SK-N-SH treated with all-trans-retinoic acid at 6 μM for 48 hours (cell line): Measurements from ENCODE around the gene CEMIP.

Experiments
- ATAC-seq: fragments of 200-7000 bp; cut with Tn5 transposase; 3 replicates; pipeline ENCODE4 v1.9.1; 2020; ENCODE audit warnings: mild to moderate bottlenecking, moderate library complexity
- ARNTL ChIP-seq: fragments of 450-650 bp; formaldehyde crosslinking; IDR thresholded peaks from 2 replicates; pipeline ENCODE4 v1.5.0; 2020; ENCODE audit warnings: low read depth, mild to moderate bottlenecking, moderate library complexity, borderline replicate concordance
- BACH2 ChIP-seq: fragments of 250-450 bp; sonication (Bioruptor Pico); IDR thresholded peaks from 2 replicates; pipeline ENCODE4 v1.9.0; 2021; ENCODE audit warnings: mild to moderate bottlenecking, borderline replicate concordance
- CSDC2 ChIP-seq: fragments of 250-450 bp; sonication (Bioruptor Pico); IDR thresholded peaks from 2 replicates; pipeline ENCODE4 v1.5.0; 2020; ENCODE audit warnings: mild to moderate bottlenecking, moderate library complexity
- ESRRG ChIP-seq: fragments of 250-450 bp; sonication (Bioruptor Pico); IDR thresholded peaks from 2 replicates; pipeline ENCODE4 v1.6.1; 2021; ENCODE audit warnings: mild to moderate bottlenecking
- GLIS3 ChIP-seq: fragments of 250-450 bp; sonication (Bioruptor Pico); IDR thresholded peaks from 2 replicates; pipeline ENCODE4 v1.5.0; 2020; ENCODE audit warnings: mild to moderate bottlenecking, moderate library complexity
- OSR1 ChIP-seq: fragments of 250-450 bp; sonication (Bioruptor Pico); IDR thresholded peaks from 2 replicates; pipeline ENCODE4 v1.8.0; 2022; ENCODE audit warnings: moderate library complexity, mild to moderate bottlenecking, inconsistent platforms
- PPARA ChIP-seq: fragments of 250-450 bp; sonication (Bioruptor Pico); IDR thresholded peaks from 2 replicates; pipeline ENCODE4 v1.5.0; 2020; ENCODE audit warnings: mild to moderate bottlenecking, borderline replicate concordance
- RARB ChIP-seq: fragments of 250-450 bp; sonication (Bioruptor Pico); IDR thresholded peaks from 2 replicates; pipeline ENCODE4 v1.8.0; 2021; ENCODE audit warnings: mild to moderate bottlenecking, moderate library complexity
- SNAI2 ChIP-seq: fragments of 250-450 bp; sonication (Bioruptor Pico); IDR thresholded peaks from 2 replicates; pipeline ENCODE4 v1.5.0; 2020; ENCODE audit warnings: mild to moderate bottlenecking, moderate library complexity
- TCF4 ChIP-seq: fragments of 250-450 bp; sonication (Bioruptor Pico); IDR thresholded peaks from 2 replicates; pipeline ENCODE4 v1.8.0; 2021; ENCODE audit warnings: mild to moderate bottlenecking, moderate library complexity, borderline replicate concordance
- TOX ChIP-seq: fragments of 250-450 bp; sonication (Bioruptor Pico); IDR thresholded peaks from 2 replicates; pipeline ENCODE4 v1.8.0; 2021; ENCODE audit warnings: mild to moderate bottlenecking, moderate library complexity, borderline replicate concordance
- ZC3H10 ChIP-seq: fragments of 250-450 bp; sonication (Bioruptor Pico); IDR thresholded peaks from 2 replicates; pipeline ENCODE4 v1.5.1; 2021; ENCODE audit warnings: mild to moderate bottlenecking, moderate library complexity
- ZFP3 ChIP-seq: fragments of 250-450 bp; sonication (Bioruptor Pico); IDR thresholded peaks from 2 replicates; pipeline ENCODE4 v1.5.0; 2020; ENCODE audit warnings: mild to moderate bottlenecking, moderate library complexity
- ZFP30 ChIP-seq: fragments of 450-650 bp; formaldehyde crosslinking; IDR thresholded peaks from 2 replicates; pipeline ENCODE4 v1.5.0; 2022; ENCODE audit warnings: mild to moderate bottlenecking, moderate library complexity
- ZNF565 ChIP-seq: fragments of 450-650 bp; formaldehyde crosslinking; conservative IDR thresholded peaks from 2 replicates; pipeline ENCODE4 v1.5.0; 2020; ENCODE audit warnings: low read depth, mild to moderate bottlenecking, moderate library complexity
- ZNF70 ChIP-seq: fragments of 450-650 bp; formaldehyde crosslinking; IDR thresholded peaks from 2 replicates; pipeline ENCODE4 v1.5.0; 2020; ENCODE audit warnings: mild to moderate bottlenecking, moderate library complexity
- ZNF8 ChIP-seq: fragments of 450-650 bp; formaldehyde crosslinking; IDR thresholded peaks from 2 replicates; pipeline ENCODE4 v1.5.0; 2020; ENCODE audit warnings: mild to moderate bottlenecking, moderate library complexity
- TF ChIP-seq, protein P1 (sequence below): fragments of 250-450 bp; sonication (Bioruptor Pico); IDR thresholded peaks from 2 replicates; pipeline ENCODE4 v1.8.0; 2021; ENCODE audit warnings: low read depth, mild to moderate bottlenecking, moderate library complexity, borderline replicate concordance
- TF ChIP-seq, protein P2 (sequence below): fragments of 250-450 bp; sonication (Bioruptor Pico); IDR thresholded peaks from 2 replicates; pipeline ENCODE4 v1.8.0; 2020; ENCODE audit warnings: mild to moderate bottlenecking, moderate library complexity, borderline replicate concordance
- TF ChIP-seq, protein P3 (sequence below): fragments of 250-450 bp; sonication (Bioruptor Pico); IDR thresholded peaks from 2 replicates; pipeline ENCODE4 v1.5.1; 2021; ENCODE audit warnings: mild to moderate bottlenecking, moderate library complexity
- TF ChIP-seq, protein P4 (sequence below): fragments of 250-450 bp; sonication (Bioruptor Pico); IDR thresholded peaks from 2 replicates; pipeline ENCODE4 v1.5.0; 2020; ENCODE audit warnings: mild to moderate bottlenecking, moderate library complexity

Gene CEMIP

DNA sequence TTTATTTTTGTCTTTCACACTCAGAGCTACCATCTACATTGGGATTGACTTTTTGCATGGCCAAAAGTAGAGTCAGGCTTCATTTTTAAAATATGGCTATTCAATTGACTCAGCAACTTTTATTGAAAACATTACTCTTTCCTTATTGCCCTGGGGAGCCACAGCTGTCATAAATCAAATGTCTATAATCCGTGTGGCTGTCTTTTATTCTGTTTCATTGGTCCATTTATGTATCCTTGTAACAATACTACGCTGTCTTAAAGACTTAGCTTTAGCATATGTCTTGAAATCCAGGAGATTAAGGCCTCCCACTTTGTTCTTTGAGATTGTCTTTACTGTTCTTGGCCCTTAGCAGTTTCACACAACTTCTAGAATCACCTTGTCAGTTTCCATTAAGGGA lies 55.2 kb downstream of the CEMIP start:
- ATAC-seq, result no peak
- TF ChIP-seq, protein P1, sequence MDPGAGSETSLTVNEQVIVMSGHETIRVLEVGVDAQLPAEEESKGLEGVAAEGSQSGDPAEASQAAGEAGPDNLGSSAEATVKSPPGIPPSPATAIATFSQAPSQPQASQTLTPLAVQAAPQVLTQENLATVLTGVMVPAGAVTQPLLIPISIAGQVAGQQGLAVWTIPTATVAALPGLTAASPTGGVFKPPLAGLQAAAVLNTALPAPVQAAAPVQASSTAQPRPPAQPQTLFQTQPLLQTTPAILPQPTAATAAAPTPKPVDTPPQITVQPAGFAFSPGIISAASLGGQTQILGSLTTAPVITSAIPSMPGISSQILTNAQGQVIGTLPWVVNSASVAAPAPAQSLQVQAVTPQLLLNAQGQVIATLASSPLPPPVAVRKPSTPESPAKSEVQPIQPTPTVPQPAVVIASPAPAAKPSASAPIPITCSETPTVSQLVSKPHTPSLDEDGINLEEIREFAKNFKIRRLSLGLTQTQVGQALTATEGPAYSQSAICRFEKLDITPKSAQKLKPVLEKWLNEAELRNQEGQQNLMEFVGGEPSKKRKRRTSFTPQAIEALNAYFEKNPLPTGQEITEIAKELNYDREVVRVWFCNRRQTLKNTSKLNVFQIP (CRISPR knock-in tag), result no peak
- TF ChIP-seq TOX (CRISPR knock-in tag) (no peak), GLIS3 (CRISPR knock-in tag) (no peak), ZNF70 (CRISPR knock-in tag) (no peak), BACH2 (no peak), OSR1 (CRISPR knock-in tag) (no peak), ARNTL (no peak), ZNF565 (no peak), TCF4 (CRISPR knock-in tag) (no peak)
- TF ChIP-seq, protein P2, sequence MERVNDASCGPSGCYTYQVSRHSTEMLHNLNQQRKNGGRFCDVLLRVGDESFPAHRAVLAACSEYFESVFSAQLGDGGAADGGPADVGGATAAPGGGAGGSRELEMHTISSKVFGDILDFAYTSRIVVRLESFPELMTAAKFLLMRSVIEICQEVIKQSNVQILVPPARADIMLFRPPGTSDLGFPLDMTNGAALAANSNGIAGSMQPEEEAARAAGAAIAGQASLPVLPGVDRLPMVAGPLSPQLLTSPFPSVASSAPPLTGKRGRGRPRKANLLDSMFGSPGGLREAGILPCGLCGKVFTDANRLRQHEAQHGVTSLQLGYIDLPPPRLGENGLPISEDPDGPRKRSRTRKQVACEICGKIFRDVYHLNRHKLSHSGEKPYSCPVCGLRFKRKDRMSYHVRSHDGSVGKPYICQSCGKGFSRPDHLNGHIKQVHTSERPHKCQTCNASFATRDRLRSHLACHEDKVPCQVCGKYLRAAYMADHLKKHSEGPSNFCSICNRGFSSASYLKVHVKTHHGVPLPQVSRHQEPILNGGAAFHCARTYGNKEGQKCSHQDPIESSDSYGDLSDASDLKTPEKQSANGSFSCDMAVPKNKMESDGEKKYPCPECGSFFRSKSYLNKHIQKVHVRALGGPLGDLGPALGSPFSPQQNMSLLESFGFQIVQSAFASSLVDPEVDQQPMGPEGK, result no peak
- TF ChIP-seq, protein P3, sequence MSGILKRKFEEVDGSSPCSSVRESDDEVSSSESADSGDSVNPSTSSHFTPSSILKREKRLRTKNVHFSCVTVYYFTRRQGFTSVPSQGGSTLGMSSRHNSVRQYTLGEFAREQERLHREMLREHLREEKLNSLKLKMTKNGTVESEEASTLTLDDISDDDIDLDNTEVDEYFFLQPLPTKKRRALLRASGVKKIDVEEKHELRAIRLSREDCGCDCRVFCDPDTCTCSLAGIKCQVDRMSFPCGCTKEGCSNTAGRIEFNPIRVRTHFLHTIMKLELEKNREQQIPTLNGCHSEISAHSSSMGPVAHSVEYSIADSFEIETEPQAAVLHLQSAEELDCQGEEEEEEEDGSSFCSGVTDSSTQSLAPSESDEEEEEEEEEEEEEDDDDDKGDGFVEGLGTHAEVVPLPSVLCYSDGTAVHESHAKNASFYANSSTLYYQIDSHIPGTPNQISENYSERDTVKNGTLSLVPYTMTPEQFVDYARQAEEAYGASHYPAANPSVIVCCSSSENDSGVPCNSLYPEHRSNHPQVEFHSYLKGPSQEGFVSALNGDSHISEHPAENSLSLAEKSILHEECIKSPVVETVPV (CRISPR knock-in tag), result no peak

DNA sequence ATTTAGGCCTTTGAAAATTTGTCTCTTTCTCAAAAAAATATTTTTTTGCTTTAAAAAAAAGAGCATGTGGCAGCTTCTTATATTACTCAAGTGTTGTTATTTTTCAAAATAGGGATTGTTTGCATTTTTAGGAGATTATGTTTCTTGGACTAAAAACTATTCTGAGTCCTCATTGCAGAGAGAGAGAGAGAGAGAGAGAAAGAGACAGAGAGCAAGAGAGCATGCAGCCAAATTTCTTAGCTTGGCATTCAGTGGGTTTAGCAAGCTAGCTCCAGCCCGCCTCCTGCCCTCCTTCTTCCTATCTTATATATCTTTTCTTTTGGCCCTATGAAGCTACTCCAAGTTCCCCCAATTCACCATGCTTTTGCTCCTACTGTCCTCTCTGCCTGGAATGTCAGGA lies 55.7 kb downstream of the CEMIP start:
- ATAC-seq, result no peak
- TF ChIP-seq, protein P1 (CRISPR knock-in tag), result no peak
- TF ChIP-seq ZNF8 (CRISPR knock-in tag) (no peak), CSDC2 (CRISPR knock-in tag) (no peak)

DNA sequence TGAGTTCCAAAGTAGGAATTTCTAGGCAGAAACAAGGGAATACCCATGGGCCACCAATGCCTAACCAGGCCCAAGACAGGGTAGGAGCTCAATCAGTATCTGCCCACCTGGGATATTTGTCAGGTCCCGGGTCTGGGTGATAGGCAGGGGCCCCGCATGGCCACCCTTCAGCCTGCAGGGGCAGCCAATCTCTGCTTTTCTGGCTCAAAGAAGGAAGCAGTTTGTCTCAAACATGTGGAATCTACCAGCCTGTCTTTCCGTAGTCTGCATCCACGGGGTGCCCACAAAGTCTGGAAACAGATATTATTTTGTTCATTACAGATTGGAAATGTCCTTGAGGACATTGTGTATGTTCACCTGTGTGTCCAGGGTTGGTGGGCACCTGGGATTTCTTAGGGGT lies 56.2 kb downstream of the CEMIP start:
- ATAC-seq, result peak; percentile 37; the same call in 1 of the 3 replicates
- no peak for TF ChIP-seq ZFP30 (CRISPR knock-in tag)
- TF ChIP-seq PPARA (CRISPR knock-in tag), result no peak
- no peak for TF ChIP-seq OSR1 (CRISPR knock-in tag)
- no peak for TF ChIP-seq SNAI2
- TF ChIP-seq ZNF565, result no peak
- no peak for TF ChIP-seq ZC3H10
- no peak for TF ChIP-seq ZNF70 (CRISPR knock-in tag)
- no peak for TF ChIP-seq TCF4 (CRISPR knock-in tag)
- no peak for TF ChIP-seq CSDC2 (CRISPR knock-in tag)
- no peak for TF ChIP-seq ARNTL
- TF ChIP-seq, protein P3 (CRISPR knock-in tag), result no peak
- no peak for TF ChIP-seq ESRRG (CRISPR knock-in tag)
- TF ChIP-seq, protein P1 (CRISPR knock-in tag), result no peak
- no peak for TF ChIP-seq RARB (CRISPR knock-in tag)
- TF ChIP-seq ZFP3, result no peak
- TF ChIP-seq, protein P4, sequence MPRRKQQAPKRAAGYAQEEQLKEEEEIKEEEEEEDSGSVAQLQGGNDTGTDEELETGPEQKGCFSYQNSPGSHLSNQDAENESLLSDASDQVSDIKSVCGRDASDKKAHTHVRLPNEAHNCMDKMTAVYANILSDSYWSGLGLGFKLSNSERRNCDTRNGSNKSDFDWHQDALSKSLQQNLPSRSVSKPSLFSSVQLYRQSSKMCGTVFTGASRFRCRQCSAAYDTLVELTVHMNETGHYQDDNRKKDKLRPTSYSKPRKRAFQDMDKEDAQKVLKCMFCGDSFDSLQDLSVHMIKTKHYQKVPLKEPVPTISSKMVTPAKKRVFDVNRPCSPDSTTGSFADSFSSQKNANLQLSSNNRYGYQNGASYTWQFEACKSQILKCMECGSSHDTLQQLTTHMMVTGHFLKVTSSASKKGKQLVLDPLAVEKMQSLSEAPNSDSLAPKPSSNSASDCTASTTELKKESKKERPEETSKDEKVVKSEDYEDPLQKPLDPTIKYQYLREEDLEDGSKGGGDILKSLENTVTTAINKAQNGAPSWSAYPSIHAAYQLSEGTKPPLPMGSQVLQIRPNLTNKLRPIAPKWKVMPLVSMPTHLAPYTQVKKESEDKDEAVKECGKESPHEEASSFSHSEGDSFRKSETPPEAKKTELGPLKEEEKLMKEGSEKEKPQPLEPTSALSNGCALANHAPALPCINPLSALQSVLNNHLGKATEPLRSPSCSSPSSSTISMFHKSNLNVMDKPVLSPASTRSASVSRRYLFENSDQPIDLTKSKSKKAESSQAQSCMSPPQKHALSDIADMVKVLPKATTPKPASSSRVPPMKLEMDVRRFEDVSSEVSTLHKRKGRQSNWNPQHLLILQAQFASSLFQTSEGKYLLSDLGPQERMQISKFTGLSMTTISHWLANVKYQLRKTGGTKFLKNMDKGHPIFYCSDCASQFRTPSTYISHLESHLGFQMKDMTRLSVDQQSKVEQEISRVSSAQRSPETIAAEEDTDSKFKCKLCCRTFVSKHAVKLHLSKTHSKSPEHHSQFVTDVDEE (CRISPR knock-in tag), result no peak
